ENCODE results near the gene LDAF1.
"Not testable (repeated sequence)": the region's sequence is repeated elsewhere in the genome, so short reads cannot be mapped to it uniquely, and the experiment has no call there.

Gene LDAF1

GRCh38 chr16:21158208-21159110, at the start of gene LDAF1:
LDAF1 (plus strand) TSS chr16:21158674; CDS start chr16:21161183, 2,509 bp downstream.
- peak; percentile 72 for DNase-seq

- not testable (repeated sequence) for DNase-seq
Measured at GRCh38 chr16:21115551-21115950, 42.9 kb upstream of the LDAF1 start.

GRCh38 chr16:21116148-21116693, 42.3 kb upstream of the LDAF1 start:
- DNase-seq: no peak

GRCh38 chr16:21117567-21117966, 40.9 kb upstream of the LDAF1 start:
- no peak for DNase-seq

- no peak for DNase-seq
Measured at GRCh38 chr16:21120976-21121520, 37.4 kb upstream of the LDAF1 start.

- DNase-seq: no peak
Measured at GRCh38 chr16:21125191-21125590, 33.3 kb upstream of the LDAF1 start.

- DNase-seq: no peak
Measured at GRCh38 chr16:21126518-21126917, 32.0 kb upstream of the LDAF1 start.

GRCh38 chr16:21128991-21129390, 29.5 kb upstream of the LDAF1 start:
- no peak for DNase-seq

GRCh38 chr16:21130811-21131210, 27.7 kb upstream of the LDAF1 start:
- no peak for DNase-seq

GRCh38 chr16:21134053-21134452, 24.4 kb upstream of the LDAF1 start:
- DNase-seq: no peak

GRCh38 chr16:21145738-21146137, 12.7 kb upstream of the LDAF1 start:
- DNase-seq: no peak

GRCh38 chr16:21150375-21151001, 8.0 kb upstream of the LDAF1 start, which contains the start of gene DNAH3:
DNAH3 (minus strand) TSS chr16:21150846; CDS start chr16:21150319, 527 bp downstream.
- DNase-seq: peak; percentile 23

GRCh38 chr16:21152160-21153030, 6.1 kb upstream of the LDAF1 start:
- DNase-seq: not testable (repeated sequence)

- DNase-seq: not testable (repeated sequence)
Measured at GRCh38 chr16:21153124-21153729, 5.2 kb upstream of the LDAF1 start.

GRCh38 chr16:21156011-21156410, 2.5 kb upstream of the LDAF1 start:
- not testable (repeated sequence) for DNase-seq

- DNase-seq: peak; percentile 66
Measured at GRCh38 chr16:21156767-21157467, 1.6 kb upstream of the LDAF1 start.

- no peak for DNase-seq
Measured at GRCh38 chr16:21157632-21158031, 842 bp upstream of the LDAF1 start.

- DNase-seq: no peak
Measured at GRCh38 chr16:21159281-21159951, 942 bp downstream of the LDAF1 start.

GRCh38 chr16:21160276-21160675, 1.8 kb downstream of the LDAF1 start:
- no peak for DNase-seq

GRCh38 chr16:21161211-21161610, 2.7 kb downstream of the LDAF1 start:
- no peak for DNase-seq
